SU-DHL-6 (cell line): ENCODE results near the gene IGFBPL1.

Source experiments
- H2AFZ ChIP-seq: fragments of 200-600 bp; sonication (generic); 2 replicates; pipeline ENCODE4 v1.6.1; 2014; ENCODE audit warnings: low read depth, mild to moderate bottlenecking, moderate library complexity, mixed read lengths, antibody characterized with exemption, low read length; ENCODE audit not compliant: severe bottlenecking
- H3F3A ChIP-seq: fragments of 200-600 bp; shearing (Covaris generic); 2 replicates; pipeline ENCODE4 v1.6.0; 2016; ENCODE audit warnings: antibody characterized with exemption, mild to moderate bottlenecking; ENCODE audit not compliant: insufficient read depth
- H3K27ac ChIP-seq: fragments of 200-600 bp; sonication (generic); 2 replicates; pipeline ENCODE4 v1.5.1; 2016; ENCODE audit warnings: low read depth, mild to moderate bottlenecking, low read length, moderate library complexity, mixed read lengths
- H3K27me3 ChIP-seq: fragments of 200-600 bp; sonication (generic), shearing (Covaris generic); 2 replicates; pipeline ENCODE4 v1.6.0; 2014; ENCODE audit warnings: mild to moderate bottlenecking, low read length
- H3K36me3 ChIP-seq: fragments of 200-600 bp; sonication (generic); 2 replicates; pipeline ENCODE4 v1.6.1; 2014; ENCODE audit warnings: mild to moderate bottlenecking, low read length, mixed read lengths
- H3K4me2 ChIP-seq: fragments of 300-600, 200-600 bp; shearing (Covaris generic), sonication (generic); 2 replicates; pipeline ENCODE4 v1.6.0; 2014; ENCODE audit warnings: low read length, low read depth, mild to moderate bottlenecking; ENCODE audit not compliant: poor library complexity, severe bottlenecking
- H3K4me3 ChIP-seq: fragments of 200-600 bp; sonication (generic); 2 replicates; pipeline ENCODE4 v1.5.1; 2014; ENCODE audit warnings: antibody characterized with exemption, low read length, mild to moderate bottlenecking, mixed read lengths; ENCODE audit not compliant: insufficient read depth, poor library complexity, severe bottlenecking
- H3K79me2 ChIP-seq: fragments of 200-600 bp; sonication (generic); 2 replicates; pipeline ENCODE4 v1.6.1; 2014; ENCODE audit warnings: mild to moderate bottlenecking, low read length, moderate library complexity; ENCODE audit not compliant: insufficient read depth
- H3K9ac ChIP-seq: fragments of 200-600 bp; sonication (generic); 2 replicates; pipeline ENCODE4 v1.7.0; 2014; ENCODE audit warnings: mild to moderate bottlenecking, low read length
- H3K9me2 ChIP-seq: fragments of 200-600 bp; sonication (generic); replicated peaks from 2 replicates; pipeline ENCODE4 v1.6.1; 2014; ENCODE audit warnings: low read length; ENCODE audit not compliant: insufficient read depth
- H3K9me3 ChIP-seq: fragments of 200-600 bp; sonication (generic); 2 replicates; pipeline ENCODE4 v1.6.1; 2014; ENCODE audit warnings: low read length, mixed read lengths; ENCODE audit not compliant: insufficient read depth
- H4K20me1 ChIP-seq: fragments of 200-600 bp; sonication (generic); 2 replicates; pipeline ENCODE4 v1.6.1; 2014; ENCODE audit warnings: low read depth, mild to moderate bottlenecking, antibody characterized with exemption, low read length, moderate library complexity, mixed read lengths
- EZH2phosphoT487 ChIP-seq: fragments of 200-600 bp; sonication (generic), shearing (Covaris generic); conservative IDR thresholded peaks from 2 replicates; pipeline ENCODE4 v1.6.1; 2018; ENCODE audit warnings: mild to moderate bottlenecking, antibody characterized with exemption, low read length, moderate library complexity, mixed read lengths
- TF ChIP-seq, protein P1 (sequence below): fragments of 200-600 bp; sonication (generic); IDR thresholded peaks from one replicate; pipeline ENCODE4 v1.5.1; 2017; ENCODE audit warnings: antibody characterized with exemption, mild to moderate bottlenecking, low read length, moderate library complexity; ENCODE audit not compliant: insufficient read depth, poor library complexity, severe bottlenecking

Gene IGFBPL1

DNA sequence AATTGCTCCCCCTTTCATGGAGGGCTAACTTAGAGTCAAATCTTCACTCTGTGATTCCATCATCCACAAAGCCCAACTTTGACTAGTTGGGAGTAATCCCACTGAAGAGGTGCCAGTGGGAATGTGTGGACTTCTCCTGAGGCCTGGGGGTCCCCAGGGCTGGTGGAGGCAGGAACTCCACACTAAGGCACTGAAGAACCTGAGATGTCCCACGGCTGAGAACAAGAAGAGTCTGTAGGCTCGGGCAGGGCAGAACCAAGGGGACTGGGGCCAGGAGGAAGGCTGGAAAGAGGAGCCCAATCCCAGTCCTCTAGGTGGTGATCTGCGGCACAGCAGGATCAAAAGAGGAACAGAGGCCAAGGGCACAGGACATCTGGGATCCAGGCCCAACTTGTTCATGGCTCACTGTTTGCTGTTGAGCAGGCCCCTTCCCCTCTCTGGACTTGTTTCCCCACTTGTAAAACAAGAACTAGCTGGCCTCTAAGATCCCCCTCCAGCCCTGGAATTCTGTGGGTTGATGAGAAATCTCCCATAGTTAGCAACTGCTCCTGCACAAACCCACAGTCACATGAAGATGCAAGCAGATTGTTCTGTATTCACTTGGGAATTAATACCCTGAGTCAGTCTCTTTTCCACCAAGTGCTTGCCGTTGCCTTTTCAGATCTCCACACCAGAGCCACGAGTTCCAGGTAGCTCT lies 64.4 kb downstream of the IGFBPL1 start:
- no peaks in the 10 kb centered on the region for H4K20me1 ChIP-seq
- H3K79me2 ChIP-seq = no peaks in the 10 kb centered on the region
- no peak overlapping the region for H3K27ac ChIP-seq
- TF ChIP-seq, protein P1, sequence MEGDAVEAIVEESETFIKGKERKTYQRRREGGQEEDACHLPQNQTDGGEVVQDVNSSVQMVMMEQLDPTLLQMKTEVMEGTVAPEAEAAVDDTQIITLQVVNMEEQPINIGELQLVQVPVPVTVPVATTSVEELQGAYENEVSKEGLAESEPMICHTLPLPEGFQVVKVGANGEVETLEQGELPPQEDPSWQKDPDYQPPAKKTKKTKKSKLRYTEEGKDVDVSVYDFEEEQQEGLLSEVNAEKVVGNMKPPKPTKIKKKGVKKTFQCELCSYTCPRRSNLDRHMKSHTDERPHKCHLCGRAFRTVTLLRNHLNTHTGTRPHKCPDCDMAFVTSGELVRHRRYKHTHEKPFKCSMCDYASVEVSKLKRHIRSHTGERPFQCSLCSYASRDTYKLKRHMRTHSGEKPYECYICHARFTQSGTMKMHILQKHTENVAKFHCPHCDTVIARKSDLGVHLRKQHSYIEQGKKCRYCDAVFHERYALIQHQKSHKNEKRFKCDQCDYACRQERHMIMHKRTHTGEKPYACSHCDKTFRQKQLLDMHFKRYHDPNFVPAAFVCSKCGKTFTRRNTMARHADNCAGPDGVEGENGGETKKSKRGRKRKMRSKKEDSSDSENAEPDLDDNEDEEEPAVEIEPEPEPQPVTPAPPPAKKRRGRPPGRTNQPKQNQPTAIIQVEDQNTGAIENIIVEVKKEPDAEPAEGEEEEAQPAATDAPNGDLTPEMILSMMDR = no peak
- no peaks in the 10 kb centered on the region for H3K36me3 ChIP-seq
- no peak overlapping the region for H2AFZ ChIP-seq
- no peaks in the 10 kb centered on the region for H3K27me3 ChIP-seq
- H3K4me3 ChIP-seq = no peak overlapping the region
- H3K9me2 ChIP-seq = no peaks in the 10 kb centered on the region
- H3K9me3 ChIP-seq = no peaks in the 10 kb centered on the region
- no peak overlapping the region for H3K4me2 ChIP-seq
- no peak overlapping the region for H3K9ac ChIP-seq
- H3F3A ChIP-seq = no peaks in the 10 kb centered on the region

DNA sequence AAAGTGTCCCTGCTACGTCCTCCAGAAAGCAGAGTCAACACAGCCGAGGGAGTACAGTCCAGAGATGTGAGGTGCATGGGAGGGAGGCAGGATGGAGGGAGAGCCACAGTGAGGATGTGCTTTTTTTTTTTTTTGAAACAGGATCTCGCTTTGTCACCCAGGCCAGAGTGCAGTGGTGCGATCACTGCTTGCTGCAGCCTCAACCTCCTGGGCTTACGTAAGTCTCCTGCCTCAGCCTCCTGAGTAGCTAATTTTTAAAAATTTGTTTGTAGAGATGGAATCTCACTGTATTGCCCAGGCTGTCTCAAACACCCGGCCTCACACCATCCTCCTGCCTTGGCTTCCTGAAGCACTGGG lies 65.0 kb downstream of the IGFBPL1 start:
- Histone ChIP-seq H3K4me2 (no peak overlapping the region), H3K79me2 (no peaks in the 10 kb centered on the region)

DNA sequence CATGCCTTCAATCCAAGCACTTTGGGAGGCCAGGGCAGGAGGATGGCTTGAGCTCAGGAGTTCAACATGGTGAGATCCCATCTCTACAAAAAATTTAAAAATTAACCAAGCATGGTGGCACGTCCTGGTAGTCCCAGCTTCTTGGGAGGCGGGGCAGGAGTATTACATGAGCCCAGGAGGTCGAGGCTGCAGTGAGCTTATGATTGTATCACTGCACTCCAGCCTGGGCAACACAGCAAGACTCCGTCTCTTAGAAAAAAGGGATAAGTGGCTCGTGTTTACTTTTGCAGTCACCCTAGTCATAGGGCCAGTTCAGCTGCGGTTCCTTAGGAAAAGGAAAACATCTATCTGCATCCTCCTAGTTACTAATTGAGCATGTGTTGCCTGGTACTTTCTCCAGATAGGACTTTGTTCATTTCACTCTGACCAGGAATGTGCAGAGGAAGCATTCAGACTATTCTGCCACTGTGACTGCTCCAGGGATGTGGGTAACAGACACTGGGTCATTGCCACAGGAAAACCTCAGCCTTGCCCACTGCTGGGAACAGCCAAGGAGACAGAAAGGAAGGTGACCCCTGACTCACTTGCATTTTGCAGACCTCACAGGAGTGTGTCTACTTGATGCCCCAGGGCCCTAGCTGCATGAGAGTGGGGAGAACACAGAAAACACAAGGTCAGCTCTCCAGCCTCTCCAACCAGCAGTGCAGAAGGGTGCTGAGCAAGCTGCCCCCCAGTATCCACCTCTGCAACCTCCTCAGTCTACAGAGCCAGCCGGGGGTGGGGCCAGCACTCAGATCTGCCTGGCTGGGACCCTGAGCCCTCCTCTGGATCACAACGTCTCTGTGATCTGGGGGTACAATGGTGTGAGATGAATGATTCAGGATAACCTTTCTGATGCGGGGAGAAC lies 65.6 kb downstream of the IGFBPL1 start:
- Histone ChIP-seq H3K27ac (no peak overlapping the region), H3K9me2 (no peaks in the 10 kb centered on the region), H3K36me3 (no peaks in the 10 kb centered on the region), H2AFZ (no peak overlapping the region), H3K4me3 (no peak overlapping the region), H3F3A (no peaks in the 10 kb centered on the region), H3K27me3 (no peaks in the 10 kb centered on the region), H3K79me2 (no peaks in the 10 kb centered on the region), H3K4me2 (no peak overlapping the region), H3K9me3 (no peaks in the 10 kb centered on the region), H4K20me1 (no peaks in the 10 kb centered on the region), H3K9ac (no peak overlapping the region)
- TF ChIP-seq EZH2phosphoT487 = no peak
- TF ChIP-seq, protein P1 = no peak

More for the DNA sequence above, 65.0 kb downstream of the IGFBPL1 start:
- Histone ChIP-seq H4K20me1 (no peaks in the 10 kb centered on the region), H3F3A (no peaks in the 10 kb centered on the region), H3K4me3 (no peak overlapping the region), H3K27me3 (no peaks in the 10 kb centered on the region), H3K9me3 (no peaks in the 10 kb centered on the region), H2AFZ (no peak overlapping the region), H3K27ac (no peak overlapping the region), H3K36me3 (no peaks in the 10 kb centered on the region), H3K9me2 (no peaks in the 10 kb centered on the region), H3K9ac (no peak overlapping the region)
- TF ChIP-seq, protein P1 = no peak
- TF ChIP-seq EZH2phosphoT487 = no peak
